Measurements from ENCODE around the gene CDKN2C. TPM values are rescaled to one million over a fixed set of nuclear protein-coding genes. Genes with fewer than 3 reads are reported as not detected.
A peak's percentile ranks its signal among the peaks of the same experiment; 100 is the strongest.

Gene CDKN2C
- total and polyA plus RNA-seq, 2 experiments from 2014 or later: not detected

- no peak for ATAC-seq
- Histone ChIP-seq H4K20me1 (replicated peaks; ENCODE audit: insufficient read depth) (peaks cover 49% of the 10 kb centered on the region), H3K4me1 (ENCODE audit: insufficient read depth) (peaks cover 26% of the 10 kb centered on the region), H3F3A (replicated peaks; ENCODE audit: low read depth) (peaks cover 40% of the 10 kb centered on the region), H3K4me2 (no peak overlapping the region), H3K79me2 (replicated peaks; ENCODE audit: insufficient read depth) (no peaks in the 10 kb centered on the region), H3K4me3 (no peak overlapping the region), H3K36me3 (ENCODE audit: insufficient read depth) (no peaks in the 10 kb centered on the region), H3K27me3 (ENCODE audit: insufficient read depth) (peaks cover 99% of the 10 kb centered on the region), H3K9me2 (ENCODE audit: insufficient read depth) (no peaks in the 10 kb centered on the region), H3K27ac (ENCODE audit: low read depth) (no peak overlapping the region), H2AFZ (no peak overlapping the region)
- no peak for DNase-seq (ENCODE audit: low spot score)
- H3K4me3 Mint-ChIP-seq: 0 out of 3 replicates have a peak overlapping the region, but pooled peaks have one; percentile 21
- H3K27me3 Mint-ChIP-seq (ENCODE audit: insufficient read depth, low read depth, poor library complexity): peaks cover 92% of the 10 kb centered on the region
- peaks cover 19% of the 10 kb centered on the region for H3K4me1 Mint-ChIP-seq
- H3K9me3 Mint-ChIP-seq: no peaks in the 10 kb centered on the region
- no peaks in the 10 kb centered on the region for H3K36me3 Mint-ChIP-seq (ENCODE audit: low read depth)
- no peak overlapping the region for H3K27ac Mint-ChIP-seq
- TF ChIP-seq REST (IDR thresholded peaks at IDR 0.05; ENCODE audit: unreplicated experiment) (no peak), POLR2AphosphoS5 (IDR thresholded peaks at IDR 0.05; ENCODE audit: low read depth) (no peak), ZNF331 (CRISPR knock-in tag; IDR thresholded peaks at IDR 0.05; ENCODE audit: low read depth) (no peak), EZH2 (IDR thresholded peaks at IDR 0.05; ENCODE audit: low read depth, unreplicated experiment) (peak; percentile 25), JUNB (IDR thresholded peaks at IDR 0.05; ENCODE audit: unreplicated experiment) (no peak), CREB1 (CRISPR knock-in tag; IDR thresholded peaks at IDR 0.05; ENCODE audit: low read depth) (no peak)
These were observed 1.0 kb downstream of the CDKN2C start for GRCh38 chr1:50970931-50971582.

GRCh38 chr1:50971748-50972305, 1.8 kb downstream of the CDKN2C start:
- no peak overlapping the region for H3K27ac ChIP-seq (ENCODE audit: low read depth)
- no peaks in the 10 kb centered on the region for H3K36me3 Mint-ChIP-seq (ENCODE audit: low read depth)
- H3K27me3 ChIP-seq (ENCODE audit: insufficient read depth): peaks cover 99% of the 10 kb centered on the region
- H2AFZ ChIP-seq: no peak overlapping the region
- peaks cover 92% of the 10 kb centered on the region for H3K27me3 Mint-ChIP-seq (ENCODE audit: insufficient read depth, low read depth, poor library complexity)
- H3K27ac Mint-ChIP-seq: no peak overlapping the region
- H3K79me2 ChIP-seq (replicated peaks; ENCODE audit: insufficient read depth): no peaks in the 10 kb centered on the region
- H3K4me3 ChIP-seq: no peak overlapping the region
- H3K4me1 ChIP-seq (ENCODE audit: insufficient read depth): peaks cover 34% of the 10 kb centered on the region
- H3K36me3 ChIP-seq (ENCODE audit: insufficient read depth): no peaks in the 10 kb centered on the region
- H3K9me2 ChIP-seq (ENCODE audit: insufficient read depth): no peaks in the 10 kb centered on the region
- DNase-seq (ENCODE audit: low spot score): no peak
- ATAC-seq: no peak
- H3K9me3 Mint-ChIP-seq: no peaks in the 10 kb centered on the region; the same call in 2 of the 3 replicates
- H3K4me2 ChIP-seq: no peak overlapping the region
- no peak overlapping the region for H3K4me3 Mint-ChIP-seq
- TF ChIP-seq EZH2phosphoT487 (IDR thresholded peaks at IDR 0.05; ENCODE audit: unreplicated experiment) (no peak), EZH2 (IDR thresholded peaks at IDR 0.05; ENCODE audit: low read depth, unreplicated experiment) (peak; percentile 32)
- H3K4me1 Mint-ChIP-seq: peaks cover 27% of the 10 kb centered on the region
- H3F3A ChIP-seq (replicated peaks; ENCODE audit: low read depth): peaks cover 44% of the 10 kb centered on the region
- peaks cover 49% of the 10 kb centered on the region for H4K20me1 ChIP-seq (replicated peaks; ENCODE audit: insufficient read depth)
